ENCODE results near the gene ZDHHC7. TPM values are rescaled to one million over a fixed set of nuclear protein-coding genes. Genes with fewer than 3 reads are reported as not detected.

Gene ZDHHC7
- total and polyA plus RNA-seq, 2 of the 8 experiments (the other 6 are each of a cell fraction or from before 2014, with no cell fraction given), result 40.5 to 56.3 TPM

- TF ChIP-seq CHD7 (IDR thresholded peaks at IDR 0.05; ENCODE audit: insufficient replicate concordance, low read length) (no peak), RNF2 (IDR thresholded peaks at IDR 0.05; ENCODE audit: borderline replicate concordance, low read depth, low read length, missing control alignments, poor library complexity, severe bottlenecking) (no peak), CTCF (IDR thresholded peaks at IDR 0.05; ENCODE audit: control extremely low read depth in 1 of 3, insufficient read depth in 1 of 3, low read depth in 1 of 3, low read length in 3 of 3) (no peak), EZH2 (IDR thresholded peaks at IDR 0.05; ENCODE audit: low read depth, low read length, severe bottlenecking) (no peak)
Observed at GRCh38 chr16:85051683-85052082, 40.3 kb upstream of the ZDHHC7 start (continued).

Data from H1 (cell line).